Fibroblast of skin of back (primary cell): Measurements from ENCODE around the gene PLEKHH3.
"Not testable (repeated sequence)": the region's sequence is repeated elsewhere in the genome, so short reads cannot be mapped to it uniquely, and the experiment has no call there.

Experiments used
- DNase-seq: peaks from one replicate; pipeline ENCODE4 v3.0.0-alpha.2; 2013

PLEKHH3 gene

GRCh38 chr17:42670789-42671657 is 5.8 kb downstream of the PLEKHH3 start:
- no peak for DNase-seq

GRCh38 chr17:42669977-42670788 is 6.6 kb downstream of the PLEKHH3 start:
- DNase-seq: no peak

- DNase-seq: no peak
Observed at GRCh38 chr17:42669705-42669976, 7.2 kb downstream of the PLEKHH3 start.

GRCh38 chr17:42667088-42667951 is 9.5 kb downstream of the PLEKHH3 start:
- DNase-seq: peak; percentile 79

GRCh38 chr17:42666126-42666525 is 10.7 kb downstream of the PLEKHH3 start:
- not testable (repeated sequence) for DNase-seq

- no peak for DNase-seq
Observed at GRCh38 chr17:42665581-42666001, 11.2 kb downstream of the PLEKHH3 start.

- DNase-seq: peak; percentile 67
Observed at GRCh38 chr17:42660692-42661345, 16.0 kb downstream of the PLEKHH3 start.

GRCh38 chr17:42659932-42660274 is 16.9 kb downstream of the PLEKHH3 start:
- DNase-seq: not testable (repeated sequence)

- DNase-seq: peak; percentile 88
Observed at GRCh38 chr17:42659079-42659931, 17.5 kb downstream of the PLEKHH3 start, which contains the start of gene TUBG2. Gene TUBG2 (plus strand): TSS chr17:42659284. CDS start chr17:42659504, 220 bp downstream.

GRCh38 chr17:42657824-42658588 is 18.8 kb downstream of the PLEKHH3 start:
- DNase-seq: no peak

- peak; percentile 56 for DNase-seq
Observed at GRCh38 chr17:42655528-42655927, 21.3 kb downstream of the PLEKHH3 start.

- peak; percentile 61 for DNase-seq
Observed at GRCh38 chr17:42653179-42654124, 23.3 kb downstream of the PLEKHH3 start.

- DNase-seq: no peak
Observed at GRCh38 chr17:42651392-42651791, 25.4 kb downstream of the PLEKHH3 start.

GRCh38 chr17:42647778-42648177 is 29.0 kb downstream of the PLEKHH3 start:
- DNase-seq: no peak

GRCh38 chr17:42642336-42642735 is 34.5 kb downstream of the PLEKHH3 start:
- no peak for DNase-seq

GRCh38 chr17:42640121-42640520 is 36.7 kb downstream of the PLEKHH3 start:
- DNase-seq: no peak

GRCh38 chr17:42639525-42640113 is 37.2 kb downstream of the PLEKHH3 start:
- DNase-seq: no peak

GRCh38 chr17:42632949-42633444 is 43.8 kb downstream of the PLEKHH3 start:
- no peak for DNase-seq
